GM19238 (cell line): Measurements from ENCODE around the gene TFF3.

Source experiments
- DNase-seq: peaks from one replicate; pipeline ENCODE4 v3.0.0; 2011; ENCODE audit warnings: low spot score; ENCODE audit not compliant: insufficient read length

Gene TFF3, protein sequence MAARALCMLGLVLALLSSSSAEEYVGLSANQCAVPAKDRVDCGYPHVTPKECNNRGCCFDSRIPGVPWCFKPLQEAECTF

DNA sequence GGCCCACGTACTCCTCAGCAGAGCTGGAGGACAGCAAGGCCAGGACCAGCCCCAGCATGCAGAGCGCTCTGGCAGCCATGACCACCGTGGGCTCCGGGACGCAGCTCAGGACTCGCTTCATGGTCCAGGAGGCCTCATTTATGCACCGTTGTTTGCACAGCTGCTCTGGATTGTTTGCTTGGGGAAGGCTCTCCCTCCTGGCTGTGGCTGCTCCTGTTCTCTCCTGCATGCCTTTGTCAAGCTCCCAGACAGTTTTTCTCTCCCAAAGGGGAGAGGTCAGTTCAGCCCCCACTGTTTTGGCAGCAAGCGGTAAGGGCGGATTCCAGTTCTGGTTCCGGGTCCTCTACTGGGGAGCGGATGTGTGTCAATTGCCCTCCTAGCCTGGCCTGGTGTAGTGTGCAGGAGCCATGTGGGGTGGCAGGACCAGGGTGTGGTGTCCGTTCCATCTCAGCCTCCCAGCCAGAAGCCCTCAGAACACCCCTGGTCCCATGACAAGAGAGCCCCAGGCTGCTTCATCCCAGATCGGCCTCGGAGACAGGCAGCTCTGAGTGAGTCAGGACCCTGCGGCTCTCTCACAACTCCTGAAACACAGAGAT, at the start of gene TFF3:
TFF3 (minus strand) TSS at position 114 of the 596 bp plus-strand sequence; CDS start at position 79, 35 bp downstream.
- no peak for DNase-seq

DNA sequence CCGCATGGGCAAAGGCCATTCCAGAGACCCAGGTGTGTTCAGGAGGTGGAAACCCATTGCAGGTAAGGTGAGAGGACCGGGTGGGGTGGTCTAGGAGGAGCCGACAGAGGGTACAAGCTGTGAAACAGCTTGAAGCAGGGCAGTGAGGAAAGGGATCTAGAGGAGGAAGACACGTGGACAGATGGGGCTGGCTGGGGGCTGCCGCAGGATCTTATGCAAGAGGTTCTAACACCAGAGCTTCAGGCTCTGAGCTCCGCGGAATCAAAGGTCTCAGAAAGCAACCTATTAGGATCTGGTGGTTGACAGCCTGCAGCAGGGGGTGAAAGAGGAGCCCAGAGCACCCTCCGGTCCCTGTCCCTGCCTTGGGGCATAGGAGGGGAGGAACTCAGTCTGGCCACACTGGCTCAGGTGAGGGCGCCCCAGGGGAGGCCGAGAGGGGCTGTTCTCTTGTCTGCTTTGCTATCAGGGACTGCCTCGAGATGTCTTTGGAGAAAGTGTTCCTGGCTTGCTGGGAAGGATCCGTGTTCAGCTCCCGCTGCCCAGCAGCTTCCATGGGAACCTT, 49.2 kb upstream of the TFF3 start:
- DNase-seq: no peak

DNA sequence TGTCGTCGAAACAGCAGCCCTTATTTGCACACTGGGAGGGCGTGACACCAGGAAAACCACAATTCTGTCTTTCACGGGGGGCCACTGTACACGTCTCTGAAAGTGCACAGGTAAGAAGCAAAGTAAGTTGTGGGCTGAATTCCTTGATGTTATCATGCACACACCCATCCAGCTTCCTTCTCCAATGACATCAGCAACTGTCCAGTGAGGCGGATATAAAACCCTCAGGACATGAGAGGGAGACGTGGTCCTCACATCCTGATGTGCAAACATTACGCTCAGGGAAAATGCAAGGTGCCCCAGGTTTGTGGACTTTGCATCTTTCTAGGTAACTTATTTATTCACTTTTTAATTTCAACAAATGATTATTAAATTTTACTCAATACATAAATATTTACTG, 48.1 kb upstream of the TFF3 start:
- no peak for DNase-seq

DNA sequence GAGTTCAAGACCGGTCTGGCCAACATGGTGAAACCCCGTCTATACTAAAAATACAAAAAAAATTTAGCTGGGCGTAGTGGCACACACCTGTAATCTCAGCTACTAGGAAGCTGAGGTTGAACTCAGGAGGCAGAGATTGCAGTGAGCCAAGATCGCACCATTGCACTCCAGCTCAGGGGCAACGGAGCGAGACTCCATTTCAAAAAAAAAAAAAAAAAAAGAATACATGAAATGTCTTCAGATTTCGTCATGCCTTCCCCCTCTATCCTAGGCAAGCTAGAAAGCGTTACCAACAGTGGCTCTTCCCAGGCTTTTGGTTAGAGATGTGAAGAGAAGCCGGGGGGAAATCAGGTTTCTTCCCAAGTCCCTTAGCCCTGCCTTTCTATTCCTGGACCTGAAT, 47.5 kb upstream of the TFF3 start:
- no peak for DNase-seq

DNA sequence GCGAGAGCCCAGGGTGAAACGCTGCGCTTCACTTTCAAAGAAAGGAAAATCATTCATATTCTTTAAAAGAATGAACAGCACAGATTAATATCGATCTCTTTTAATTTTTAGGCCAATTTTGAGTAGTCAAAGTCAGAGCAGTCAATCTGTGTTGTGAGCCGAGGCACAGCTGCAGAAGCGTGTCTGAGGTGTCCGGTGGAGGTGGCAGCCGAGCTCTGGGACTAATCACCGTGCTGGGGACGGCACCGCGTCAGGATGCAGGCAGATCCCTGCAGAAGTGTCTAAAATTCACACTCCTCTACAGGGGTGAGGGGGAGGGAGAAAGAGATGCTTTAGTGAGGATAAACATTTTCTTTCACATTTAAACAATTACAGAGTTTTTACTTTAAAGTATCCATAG, 47.0 kb upstream of the TFF3 start:
- DNase-seq: no peak

DNA sequence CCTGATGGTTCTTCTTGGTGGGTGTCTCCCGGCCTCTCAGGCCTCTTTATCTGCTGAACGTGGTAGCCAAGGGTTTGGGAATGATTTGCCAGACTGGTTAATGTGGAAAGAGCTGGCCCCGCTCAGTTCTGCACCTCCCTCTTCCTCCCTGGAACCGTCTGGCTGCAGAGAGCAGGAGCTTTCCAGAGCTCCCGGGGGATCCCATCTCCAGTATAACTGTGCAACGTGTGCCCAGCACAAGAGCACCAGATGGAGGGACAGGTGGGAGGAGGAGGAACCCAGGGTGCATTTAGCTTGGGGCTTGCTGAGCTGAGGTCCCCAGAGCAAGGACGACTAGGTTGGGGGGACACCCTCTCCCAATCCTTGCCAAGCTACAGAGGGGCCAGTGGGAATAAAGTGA, 46.1 kb upstream of the TFF3 start:
- no peak for DNase-seq

DNA sequence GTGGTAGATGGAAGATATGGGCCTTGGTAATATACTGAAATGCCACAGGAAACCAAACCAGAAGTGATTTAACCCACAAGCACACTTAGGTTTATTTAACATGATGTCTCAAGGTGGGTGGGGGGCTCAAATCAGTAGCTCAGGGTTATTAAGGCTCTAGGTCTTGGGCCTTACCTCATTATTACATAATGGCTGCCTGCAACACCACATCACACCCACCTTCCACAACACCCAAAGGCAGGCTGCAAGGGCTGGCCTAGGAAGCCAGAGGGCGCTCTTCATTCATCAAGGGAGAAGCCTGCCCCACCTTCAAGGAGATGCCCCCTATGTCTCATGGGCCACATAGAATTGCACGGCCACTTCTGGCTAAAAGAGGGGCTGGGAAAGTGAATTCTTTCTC, 45.1 kb upstream of the TFF3 start:
- no peak for DNase-seq

DNA sequence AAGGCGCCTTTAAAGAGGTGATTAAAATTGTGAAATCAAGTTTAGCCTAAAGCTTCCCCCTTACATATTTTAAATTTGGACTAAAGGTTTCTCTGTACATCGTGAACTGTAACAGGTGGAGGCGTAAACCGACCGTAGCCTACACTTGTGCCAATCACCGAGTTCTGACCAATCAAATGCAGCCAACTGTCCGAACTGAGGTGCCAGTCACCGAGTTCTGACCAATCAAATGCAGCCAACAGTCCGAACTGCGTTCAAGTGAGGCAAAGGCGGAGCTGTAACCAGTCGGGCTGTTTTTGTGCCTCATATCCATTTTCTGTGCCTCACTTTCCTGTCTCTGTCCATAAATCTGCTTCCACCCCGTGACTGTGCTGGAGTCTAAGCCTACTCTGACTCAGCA, 43.7 kb upstream of the TFF3 start:
- DNase-seq: no peak

DNA sequence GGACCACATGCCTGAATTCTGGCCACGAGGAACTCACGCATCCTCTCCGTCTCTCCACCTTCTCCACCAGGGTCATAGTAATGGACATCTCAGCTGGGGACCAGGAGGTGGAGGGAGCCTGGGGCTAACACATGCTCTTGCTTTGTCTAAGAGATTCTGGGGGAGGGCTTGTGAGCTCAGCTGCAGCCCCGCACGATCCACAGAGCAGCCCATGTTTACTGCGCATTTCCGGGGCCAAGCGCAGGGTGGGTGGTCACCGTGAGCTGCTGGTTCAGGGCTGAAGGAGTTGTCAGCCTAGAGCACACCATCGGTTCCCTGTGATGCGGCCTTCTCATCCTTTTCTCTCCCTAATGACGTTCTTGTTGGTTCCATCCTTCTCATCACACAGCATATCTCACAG, 43.1 kb upstream of the TFF3 start:
- DNase-seq: no peak

DNA sequence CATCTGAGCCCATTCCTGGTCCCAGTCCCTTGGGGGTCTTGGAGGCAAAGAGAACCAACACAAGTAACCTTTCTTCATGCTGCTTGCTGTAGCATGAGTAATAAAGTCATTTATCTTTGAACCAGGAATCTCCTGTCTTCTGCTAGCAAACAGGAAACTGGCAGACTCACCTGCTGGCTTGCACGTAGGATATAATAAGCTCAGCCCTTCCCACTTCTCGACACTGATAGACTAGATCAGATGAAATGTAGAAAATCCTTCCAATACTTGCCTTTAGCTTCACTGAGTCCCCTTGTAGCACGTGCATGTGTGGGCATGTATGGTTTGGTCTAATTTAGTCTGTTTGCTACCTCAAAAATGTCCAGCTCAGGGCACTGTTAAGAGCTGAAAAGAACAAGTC, 42.1 kb upstream of the TFF3 start:
- DNase-seq: no peak

DNA sequence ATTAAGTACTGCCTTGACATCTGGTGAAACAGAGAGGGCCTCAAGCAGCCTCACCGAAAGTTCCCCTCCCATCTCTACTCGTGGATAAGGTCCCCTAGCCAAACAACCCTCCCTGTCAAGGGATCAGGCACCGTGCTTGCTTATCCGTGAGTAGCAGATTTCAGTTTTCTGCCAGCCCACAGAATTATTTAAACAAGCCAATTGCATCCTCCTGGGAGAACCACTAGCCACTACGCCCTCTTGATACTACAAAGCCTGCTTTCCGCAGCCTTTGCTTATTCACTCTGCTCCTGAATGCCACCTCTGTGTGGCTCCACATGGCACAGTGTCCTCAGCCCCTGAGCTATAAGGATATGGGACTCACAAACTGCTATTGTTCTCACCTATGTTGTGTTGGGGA, 41.4 kb upstream of the TFF3 start:
- DNase-seq: no peak

DNA sequence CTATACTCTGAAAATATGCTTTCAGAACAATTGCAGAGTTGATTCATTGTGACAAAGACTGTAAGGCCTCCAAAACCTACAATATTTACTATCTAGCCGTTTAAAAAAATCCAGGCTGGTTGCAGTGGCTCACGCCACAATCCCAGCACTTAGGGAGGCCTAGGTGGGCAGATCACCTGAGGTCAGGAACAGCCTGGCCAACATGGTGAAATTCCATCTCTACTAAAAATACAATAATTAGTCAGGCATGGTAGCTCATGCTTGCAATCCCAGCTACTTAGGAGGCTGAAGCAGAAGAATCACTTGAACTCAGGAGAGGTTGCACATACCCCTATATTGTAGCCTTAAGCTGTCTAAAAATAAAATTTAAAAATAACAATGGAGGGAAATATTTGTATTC, 40.8 kb upstream of the TFF3 start:
- DNase-seq: no peak

DNA sequence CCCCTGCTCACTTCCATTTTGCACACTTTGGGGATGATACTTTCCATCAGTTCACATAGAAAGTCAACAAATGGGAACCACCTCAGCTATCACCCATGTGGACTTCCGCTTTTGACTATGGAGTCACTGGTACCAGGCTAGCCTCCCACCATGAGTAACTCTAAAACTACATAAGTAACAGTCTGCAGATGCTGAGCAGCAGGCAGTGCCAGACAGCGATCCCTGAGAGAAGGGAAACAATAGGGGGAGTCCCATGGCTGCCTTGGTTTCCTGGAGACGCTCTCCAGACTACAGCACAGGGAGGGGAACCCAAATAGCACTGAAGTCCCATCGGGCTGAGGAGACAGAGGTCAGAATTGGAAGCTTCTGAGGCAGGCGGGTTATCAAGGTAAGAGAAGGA, 38.4 kb upstream of the TFF3 start:
- no peak for DNase-seq

DNA sequence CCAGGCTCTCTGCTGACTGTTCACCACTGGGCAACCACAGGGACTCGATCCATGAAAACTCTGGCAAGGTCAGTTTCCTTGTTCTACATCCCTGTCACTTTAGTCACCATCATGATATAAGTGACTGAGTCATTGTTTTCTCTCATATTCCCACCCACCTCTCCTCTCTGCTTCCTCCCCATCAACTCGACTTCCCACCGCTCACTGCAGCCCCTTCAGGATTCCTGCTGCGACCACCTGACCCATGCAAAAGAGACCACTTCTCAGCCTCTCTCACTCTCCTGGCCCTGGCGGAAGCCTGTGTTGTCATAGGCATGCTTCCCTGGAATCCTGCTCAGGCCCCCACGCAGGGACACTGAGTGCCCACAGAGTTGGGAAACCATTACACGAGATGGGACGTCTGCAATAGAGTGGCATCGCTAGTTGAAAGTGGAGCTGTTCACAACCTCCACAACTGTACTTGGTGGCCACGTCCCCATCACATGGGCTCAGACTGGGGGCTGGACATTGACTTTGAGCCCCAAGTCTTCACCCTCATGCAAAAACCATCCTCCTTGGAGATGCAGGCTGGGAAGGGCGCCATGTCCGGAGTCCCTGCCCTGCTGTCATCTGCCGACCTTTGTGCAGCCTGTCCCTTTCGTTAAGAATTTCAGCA, 37.4 kb upstream of the TFF3 start:
- no peak for DNase-seq

DNA sequence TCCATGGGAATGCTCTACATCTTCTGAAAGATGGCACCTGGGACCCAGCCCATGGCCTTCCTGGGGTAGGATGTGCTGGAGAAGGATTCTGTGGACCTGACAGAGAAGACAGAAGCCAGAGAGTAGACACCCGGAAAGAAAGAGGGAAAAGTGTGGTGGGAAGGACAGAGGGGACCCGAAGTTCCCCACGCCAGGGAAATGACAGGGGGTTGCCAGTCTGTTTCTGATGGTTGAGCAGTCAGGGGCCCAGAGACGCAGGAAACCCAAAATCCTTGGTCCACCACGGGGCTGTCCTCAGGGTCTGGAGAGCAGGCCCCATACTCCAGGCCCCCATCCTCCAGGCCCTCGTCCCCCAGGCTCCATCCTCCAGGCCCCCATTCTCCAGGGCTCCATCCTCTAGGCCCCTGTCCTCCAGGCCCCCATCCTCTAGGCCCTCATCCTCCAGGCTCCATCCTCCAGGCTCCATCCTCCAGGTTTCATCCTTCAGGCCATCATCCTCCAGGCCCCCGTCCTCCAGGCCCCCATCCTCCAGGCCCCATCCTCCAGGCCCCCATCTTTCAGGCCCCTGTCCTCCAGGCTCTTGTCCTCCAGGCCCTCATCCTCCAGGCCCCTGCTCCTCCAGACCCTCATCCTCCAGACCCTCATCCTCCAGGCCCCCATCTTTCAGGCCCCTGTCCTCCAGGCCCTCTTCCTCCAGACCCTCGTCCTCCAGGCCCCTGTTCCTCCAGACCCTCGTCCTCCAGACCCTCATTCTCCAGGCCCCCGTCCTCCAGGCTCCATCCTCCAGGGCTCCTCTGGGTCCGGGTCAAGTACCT, 36.6 kb upstream of the TFF3 start:
- no peak for DNase-seq

DNA sequence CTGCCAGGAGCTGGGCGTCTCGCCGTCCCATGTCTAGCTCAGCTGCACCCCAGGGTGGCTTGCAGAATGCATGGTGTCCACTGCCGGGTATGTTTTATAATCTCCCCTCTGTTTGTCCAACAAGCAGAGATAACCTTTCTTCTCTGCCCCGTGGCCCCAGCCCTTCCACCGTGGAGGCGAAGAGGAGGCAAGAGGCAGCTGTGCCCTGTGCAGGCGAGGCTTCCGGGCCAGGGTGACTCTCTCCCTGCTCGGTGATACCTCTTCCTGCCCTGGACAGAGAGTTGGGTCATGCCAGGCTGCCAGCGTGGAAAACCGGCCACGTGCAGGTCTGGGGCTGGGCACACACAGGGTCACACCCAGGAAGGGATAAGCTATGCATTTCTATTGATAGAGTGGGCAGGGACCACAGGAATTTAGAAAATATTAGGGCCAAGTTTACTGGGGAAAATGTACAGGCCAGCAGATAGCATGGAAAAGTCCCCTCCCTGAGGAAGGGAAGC, 35.8 kb upstream of the TFF3 start, which contains the start of gene TFF2:
TFF2 (minus strand) TSS at position 68 of the 500 bp plus-strand sequence; CDS start at position 31, 37 bp downstream.
- DNase-seq: no peak

DNA sequence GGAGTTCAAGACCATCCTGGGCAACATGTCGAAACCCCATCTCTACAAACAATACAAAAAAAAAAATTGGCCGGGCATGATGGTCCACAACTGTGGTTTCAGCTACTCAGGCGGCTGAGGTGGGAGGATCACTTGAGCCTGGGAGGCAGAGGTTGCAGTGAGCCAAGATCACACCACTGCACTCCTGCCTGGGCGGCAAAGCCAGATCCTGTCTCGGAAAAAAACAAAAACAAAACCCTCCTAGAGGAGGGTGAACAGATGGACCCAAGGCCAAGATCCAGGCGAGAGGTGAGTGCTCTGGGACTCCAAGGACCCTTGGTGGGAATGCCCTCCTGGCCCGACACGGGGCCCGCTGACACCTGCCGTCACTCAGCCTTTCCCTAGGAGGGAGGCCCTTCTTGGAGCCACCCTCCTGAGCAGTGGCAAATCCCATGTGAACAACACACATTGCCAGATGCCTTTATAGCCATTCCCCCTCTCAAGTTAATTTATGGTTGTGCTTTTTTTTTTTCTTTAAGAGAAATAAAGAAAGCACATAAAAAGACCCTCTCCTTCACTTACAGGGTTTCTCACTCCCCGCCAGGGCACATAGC, 35.2 kb upstream of the TFF3 start:
- DNase-seq: no peak

DNA sequence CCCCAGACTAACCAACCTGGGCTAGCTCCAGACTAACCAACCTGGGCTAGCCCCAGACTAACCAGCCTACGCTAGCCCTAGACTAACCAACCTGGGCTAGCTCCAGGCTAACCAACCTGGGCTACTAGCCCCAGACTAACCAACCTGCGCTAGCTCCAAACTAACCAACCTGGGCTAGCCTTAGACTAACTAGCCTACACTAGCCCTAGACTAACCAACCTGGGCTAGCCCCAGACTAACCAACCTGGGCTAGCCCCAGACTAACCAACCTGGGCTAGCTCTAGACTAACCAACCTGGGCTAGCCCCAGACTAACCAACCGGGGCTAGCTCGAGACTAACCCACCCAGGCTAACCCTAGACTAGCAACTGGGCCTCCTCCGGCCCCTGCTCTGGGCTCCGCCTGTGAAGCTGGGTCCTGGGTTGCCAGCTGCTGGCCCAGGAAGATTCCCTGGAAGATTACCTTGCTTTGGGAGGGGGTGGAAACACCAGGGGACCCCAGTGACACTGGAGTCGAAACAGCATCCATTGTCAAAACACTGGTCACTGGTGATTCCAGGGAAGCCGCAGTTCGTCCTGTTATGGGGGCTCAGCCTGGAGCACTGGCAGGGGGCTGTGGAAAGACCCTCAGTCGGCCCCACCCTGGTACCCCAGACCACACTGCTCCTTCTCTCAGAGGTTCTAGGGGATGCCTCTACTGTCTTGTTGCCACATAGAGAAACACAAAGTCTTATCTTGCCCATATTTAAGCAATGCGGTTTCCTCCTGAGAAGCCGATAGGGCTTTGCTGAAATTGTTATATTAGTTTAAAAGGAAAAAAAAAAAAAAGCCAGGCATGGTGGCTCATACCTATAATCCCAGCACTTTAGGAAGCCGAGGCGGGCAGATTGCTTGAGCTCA, 34.5 kb upstream of the TFF3 start:
- no peak for DNase-seq

DNA sequence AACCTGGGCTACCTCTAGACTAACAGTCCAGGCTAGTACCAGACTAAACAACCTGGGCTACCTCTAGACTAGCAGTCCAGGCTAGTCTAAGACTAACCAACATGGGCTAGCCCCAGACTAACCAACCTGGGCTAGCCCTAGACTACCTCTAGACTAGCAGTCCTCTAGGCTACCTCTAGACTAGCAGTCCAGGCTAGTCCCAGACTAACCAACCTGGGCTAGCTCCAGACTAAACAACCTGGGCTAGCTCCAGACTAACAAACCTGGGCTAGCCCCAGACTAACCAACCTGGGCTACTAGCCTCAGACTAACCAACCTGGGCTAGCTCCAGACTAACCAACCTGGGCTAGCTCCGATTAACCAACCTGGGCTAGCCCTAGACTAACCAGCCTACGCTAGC, 33.6 kb upstream of the TFF3 start:
- DNase-seq: no peak

DNA sequence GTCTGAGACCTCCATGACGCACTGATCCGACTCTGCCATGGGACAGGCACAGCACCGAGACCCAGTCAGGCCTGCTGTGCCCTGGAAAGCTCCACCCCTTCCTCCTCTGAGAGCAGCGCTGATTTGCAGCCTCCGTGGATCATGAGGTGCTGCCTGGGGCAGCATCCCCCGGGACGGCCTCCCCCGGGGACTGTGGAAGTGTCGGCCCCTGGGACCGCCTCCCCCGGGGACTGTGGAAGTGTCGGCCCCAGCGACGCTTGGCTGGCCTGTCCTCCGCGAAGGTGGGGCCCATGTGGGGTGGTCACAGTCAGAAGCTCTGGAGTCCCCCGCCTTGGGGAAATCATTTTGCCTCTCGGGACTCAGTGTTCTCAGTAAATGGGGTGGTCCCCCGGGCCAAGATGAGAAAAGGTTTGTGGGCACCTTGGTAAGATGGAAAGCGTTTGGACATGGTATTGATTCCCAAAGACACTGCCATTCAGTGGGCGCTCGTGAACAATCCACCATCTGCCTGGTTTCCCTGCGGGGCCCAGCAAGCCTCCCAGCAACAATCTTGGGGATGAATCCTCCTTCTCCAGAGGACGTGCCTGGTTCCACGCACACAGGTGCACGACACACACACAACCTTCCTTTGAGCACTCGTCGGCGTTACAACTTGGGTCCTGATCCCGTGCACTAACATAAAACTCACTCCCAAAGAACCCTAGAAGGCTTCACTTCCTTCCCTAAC, 32.6 kb upstream of the TFF3 start:
- DNase-seq: no peak
